Umbilical cord (tissue), 2 donors: ENCODE results near the gene ARF6. TPM values are rescaled to one million over a fixed set of nuclear protein-coding genes. Genes with fewer than 3 reads are reported as not detected.
"Not testable (repeated sequence)": the region's sequence is repeated elsewhere in the genome, so short reads cannot be mapped to it uniquely, and the experiment has no call there.

Experiments
- DNase-seq: peaks from one replicate; pipeline ENCODE4 v3.0.0-alpha.2; 2015; ENCODE audit warnings: low spot score
- total RNA-seq: library from RNA; depleted of rRNA; stranded (reverse); fragments of >200 nt; gene quantifications from one replicate; pipeline ENCODE4 v1.2.3, GENCODE V29; 2014; ENCODE audit warnings: low replicate concordance; ENCODE audit not compliant: insufficient read depth

Gene ARF6
- total RNA-seq, 1 donor from 2014 or later, result 36.6 TPM

DNA sequence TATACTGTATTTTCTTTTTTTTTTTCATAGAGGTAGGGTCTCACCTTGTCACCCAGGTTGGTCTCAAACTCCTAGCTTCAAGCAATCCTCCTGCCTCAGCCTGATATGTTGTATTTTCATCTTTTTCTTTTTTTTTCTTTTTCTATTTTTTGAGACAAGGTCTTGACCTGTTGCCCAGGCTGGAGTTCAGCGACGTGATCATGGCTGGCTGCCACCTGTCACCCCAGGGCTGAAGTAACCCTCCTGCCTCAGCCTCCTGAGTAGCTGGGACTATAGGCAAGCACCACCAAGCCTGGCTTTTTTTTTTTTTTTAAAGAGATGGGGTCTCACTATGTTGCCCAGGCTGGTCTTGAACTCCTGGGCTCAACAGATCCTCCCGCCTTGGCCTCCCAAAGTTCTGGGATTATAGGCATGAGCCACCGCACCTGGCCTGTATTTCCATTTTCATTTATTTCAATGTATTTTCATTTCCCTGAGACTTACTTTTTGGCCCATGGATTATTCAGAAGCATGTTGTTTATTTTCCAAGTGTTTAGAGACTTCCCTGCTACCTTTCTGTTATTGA, 16.2 kb upstream of the ARF6 start:
- no peak for DNase-seq

DNA sequence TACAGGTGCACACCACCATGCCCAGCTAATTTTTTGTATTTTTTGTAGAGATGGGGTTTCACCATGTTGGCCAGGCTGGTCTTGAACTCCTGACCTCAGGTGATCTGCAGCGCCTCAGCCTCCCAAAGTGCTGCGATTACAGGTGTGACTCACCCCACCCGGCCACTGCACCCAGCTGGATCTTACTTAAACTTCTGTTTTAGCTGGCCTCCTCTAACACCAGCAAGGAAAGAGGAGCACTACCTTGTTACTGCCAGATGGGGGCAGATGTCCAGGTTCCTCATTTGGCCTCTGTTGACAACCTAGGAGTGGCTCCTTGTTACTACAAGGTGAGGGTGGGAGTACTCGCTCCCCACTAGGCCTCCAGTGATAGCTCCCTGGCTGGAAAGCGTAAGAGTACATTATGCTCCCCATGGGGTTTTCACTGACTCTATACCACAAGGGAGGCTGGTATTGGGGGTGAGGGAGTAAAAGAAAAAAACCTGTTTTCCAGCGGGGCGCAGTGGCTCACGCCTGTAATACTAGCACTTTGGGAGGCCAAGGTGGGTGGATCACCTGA, 13.2 kb upstream of the ARF6 start:
- DNase-seq, result peak; percentile 36

DNA sequence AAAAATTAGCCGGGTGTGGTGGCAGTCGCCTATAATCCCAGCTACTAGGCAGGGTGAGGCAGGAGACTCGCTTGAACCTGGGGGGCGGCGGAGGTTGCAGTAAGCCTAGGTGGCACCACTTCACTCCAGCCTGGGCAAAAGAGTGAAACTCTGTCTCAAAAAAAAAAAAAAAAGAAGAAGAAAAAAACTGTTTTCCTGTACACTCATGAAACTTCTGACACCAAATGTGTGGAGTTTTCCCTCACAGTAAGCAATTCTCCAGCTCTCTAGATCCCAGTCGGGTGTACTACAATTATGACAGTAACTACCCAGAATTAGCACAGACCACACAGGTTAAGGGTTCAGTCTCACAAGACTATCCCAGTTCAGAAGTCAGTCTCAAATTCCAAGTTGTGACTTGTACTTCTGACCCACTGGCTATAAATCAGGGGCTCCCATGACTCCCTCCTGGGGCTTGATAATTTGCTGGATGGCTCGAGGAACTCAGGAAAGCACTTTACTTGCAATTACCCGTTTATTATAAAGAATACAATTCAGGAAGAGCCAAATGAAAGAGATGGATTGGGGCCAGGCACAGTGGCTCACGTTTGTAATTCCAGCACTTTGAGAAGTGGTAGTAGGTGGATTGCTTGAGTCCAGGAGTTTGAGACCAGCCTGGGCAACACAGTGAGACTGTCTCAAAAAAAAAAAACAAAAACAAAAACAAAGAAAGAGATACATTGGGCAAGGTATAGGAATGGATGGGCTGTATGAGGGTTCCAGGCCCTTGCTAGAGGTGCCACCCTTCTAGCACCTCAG, 12.4 kb upstream of the ARF6 start:
- DNase-seq, result no peak

DNA sequence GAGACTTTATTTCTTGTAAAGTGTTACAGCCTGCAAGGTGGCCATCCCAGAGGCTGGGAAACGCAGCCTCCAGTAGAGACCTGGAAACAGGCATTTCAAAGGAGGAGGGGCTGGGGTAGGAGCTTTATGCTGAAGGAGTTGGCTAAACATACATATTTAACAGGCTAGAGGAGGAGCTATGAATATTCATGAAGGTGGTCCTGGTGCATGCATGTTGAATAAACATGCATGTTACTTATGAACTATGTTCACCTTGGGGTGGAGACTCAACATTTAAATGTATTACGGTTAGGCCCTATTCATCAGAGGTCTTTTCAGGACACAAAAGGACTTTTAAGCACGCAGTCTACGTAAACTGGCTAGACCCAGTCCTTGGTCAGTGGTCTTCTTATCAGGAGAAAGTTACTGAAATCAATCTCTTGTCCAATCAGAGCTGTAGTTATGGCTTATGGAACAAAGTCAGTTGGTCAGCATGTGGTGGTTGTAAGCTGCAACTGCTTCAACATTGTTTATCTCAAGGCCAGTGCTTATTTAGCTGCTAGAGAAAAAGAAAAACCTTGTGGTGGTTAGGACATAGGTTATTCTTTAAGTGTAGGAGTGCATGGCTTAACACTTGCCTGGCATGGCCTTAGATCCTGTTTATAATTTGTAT, 11.4 kb upstream of the ARF6 start:
- DNase-seq, result no peak

DNA sequence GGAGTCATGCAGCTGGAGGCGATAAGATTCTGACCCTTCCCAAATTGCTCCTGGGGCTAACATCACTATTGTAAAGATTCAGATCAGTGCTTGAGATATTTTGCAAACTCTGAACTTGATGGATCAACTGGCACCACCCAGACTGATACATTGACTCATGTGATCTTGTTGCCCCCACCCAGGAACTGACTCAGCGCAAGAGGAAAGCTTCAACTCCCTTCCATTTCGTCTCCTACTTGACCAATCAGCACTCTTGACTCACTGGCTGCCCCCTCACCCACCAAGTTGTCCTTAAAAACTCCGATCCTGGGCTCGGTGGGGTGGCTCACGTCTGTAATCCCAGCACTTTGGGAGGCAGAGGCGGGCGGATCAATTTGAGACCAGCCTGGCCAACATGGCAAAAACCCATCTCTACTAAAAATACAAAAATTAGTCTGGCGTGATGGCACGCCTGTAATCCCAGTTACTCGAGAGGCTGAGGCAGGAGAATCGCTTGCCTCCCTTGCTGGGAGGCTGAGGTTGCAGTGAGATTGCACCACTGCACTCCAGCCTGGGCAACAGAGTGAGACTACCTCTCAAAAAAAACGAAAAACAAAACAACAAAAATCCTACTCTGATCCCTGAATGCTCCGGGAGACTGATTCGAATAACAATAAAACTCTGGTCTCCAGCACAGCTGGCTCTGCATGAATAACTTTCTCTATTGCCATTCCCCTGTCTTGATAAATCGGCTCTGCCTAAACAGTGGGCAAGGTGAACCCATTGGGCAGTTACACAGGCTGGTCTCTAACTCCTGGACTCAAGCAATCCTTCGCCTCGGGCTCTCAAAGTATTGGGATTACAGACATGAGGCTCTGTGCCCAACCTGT, 9.8 kb upstream of the ARF6 start:
- no peak for DNase-seq

DNA sequence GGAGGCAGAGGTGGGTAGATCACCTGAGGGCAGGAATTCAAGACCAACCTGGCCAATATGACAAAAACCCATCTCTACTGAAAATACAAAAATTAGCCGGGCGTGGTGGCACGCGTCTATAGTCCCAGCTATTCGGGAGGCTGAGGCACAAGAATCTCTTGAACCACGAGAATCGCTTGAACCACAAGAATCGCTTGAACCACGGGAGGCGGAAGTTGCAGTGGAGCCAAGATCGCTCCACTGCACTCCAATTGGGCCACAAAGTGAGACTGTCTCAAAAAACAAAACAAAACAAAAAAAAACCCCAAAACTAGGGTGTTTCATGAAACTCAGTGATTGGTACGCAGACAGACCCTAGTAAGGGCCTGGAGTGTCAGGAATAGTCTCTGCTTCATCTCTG, 6.4 kb upstream of the ARF6 start:
- no peak for DNase-seq

DNA sequence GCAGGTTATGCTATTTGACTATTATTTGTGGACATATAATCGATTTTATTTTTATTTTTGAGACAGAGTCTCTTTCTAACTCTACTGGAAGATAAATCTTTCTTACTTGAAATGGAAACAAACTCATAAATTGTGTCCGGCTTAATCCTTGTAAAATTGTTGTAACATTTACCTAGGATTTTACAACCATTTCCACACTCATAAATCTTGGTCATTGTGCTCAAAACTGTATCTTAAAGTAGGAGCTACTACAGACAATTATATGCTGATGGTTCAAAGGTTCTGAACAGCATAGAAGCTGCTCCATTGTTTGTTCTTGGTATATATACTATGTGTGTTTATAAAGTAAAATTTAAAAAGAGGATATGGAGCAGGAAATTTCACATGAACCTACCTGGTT, 4.6 kb upstream of the ARF6 start:
- no peak for DNase-seq

DNA sequence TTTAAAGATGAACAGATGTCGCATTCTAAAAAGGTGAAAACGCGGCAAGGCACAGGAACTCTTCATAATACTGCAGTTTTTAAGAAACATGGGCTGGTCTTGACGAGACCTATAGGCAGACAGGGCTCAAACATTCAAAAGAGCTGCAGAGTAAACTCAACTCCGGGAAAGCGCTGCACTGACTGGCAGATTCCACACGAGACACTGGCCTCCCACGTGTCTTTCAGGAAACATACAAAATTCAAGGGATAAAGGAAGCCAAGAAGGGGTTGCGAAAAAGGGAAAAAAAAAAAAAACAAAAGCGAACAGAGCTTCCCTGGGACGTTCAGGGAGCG, 614 bp upstream of the ARF6 start:
- DNase-seq, result peak; percentile 91

DNA sequence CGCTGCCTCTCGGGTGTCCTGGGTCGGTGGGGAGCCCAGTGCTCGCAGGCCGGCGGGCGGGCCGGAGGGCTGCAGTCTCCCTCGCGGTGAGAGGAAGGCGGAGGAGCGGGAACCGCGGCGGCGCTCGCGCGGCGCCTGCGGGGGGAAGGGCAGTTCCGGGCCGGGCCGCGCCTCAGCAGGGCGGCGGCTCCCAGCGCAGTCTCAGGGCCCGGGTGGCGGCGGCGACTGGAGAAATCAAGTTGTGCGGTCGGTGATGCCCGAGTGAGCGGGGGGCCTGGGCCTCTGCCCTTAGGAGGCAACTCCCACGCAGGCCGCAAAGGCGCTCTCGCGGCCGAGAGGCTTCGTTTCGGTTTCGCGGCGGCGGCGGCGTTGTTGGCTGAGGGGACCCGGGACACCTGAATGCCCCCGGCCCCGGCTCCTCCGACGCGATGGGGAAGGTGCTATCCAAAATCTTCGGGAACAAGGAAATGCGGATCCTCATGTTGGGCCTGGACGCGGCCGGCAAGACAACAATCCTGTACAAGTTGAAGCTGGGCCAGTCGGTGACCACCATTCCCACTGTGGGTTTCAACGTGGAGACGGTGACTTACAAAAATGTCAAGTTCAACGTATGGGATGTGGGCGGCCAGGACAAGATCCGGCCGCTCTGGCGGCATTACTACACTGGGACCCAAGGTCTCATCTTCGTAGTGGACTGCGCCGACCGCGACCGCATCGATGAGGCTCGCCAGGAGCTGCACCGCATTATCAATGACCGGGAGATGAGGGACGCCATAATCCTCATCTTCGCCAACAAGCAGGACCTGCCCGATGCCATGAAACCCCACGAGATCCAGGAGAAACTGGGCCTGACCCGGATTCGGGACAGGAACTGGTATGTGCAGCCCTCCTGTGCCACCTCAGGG, 679 bp downstream of the ARF6 start:
- no peak for DNase-seq

DNA sequence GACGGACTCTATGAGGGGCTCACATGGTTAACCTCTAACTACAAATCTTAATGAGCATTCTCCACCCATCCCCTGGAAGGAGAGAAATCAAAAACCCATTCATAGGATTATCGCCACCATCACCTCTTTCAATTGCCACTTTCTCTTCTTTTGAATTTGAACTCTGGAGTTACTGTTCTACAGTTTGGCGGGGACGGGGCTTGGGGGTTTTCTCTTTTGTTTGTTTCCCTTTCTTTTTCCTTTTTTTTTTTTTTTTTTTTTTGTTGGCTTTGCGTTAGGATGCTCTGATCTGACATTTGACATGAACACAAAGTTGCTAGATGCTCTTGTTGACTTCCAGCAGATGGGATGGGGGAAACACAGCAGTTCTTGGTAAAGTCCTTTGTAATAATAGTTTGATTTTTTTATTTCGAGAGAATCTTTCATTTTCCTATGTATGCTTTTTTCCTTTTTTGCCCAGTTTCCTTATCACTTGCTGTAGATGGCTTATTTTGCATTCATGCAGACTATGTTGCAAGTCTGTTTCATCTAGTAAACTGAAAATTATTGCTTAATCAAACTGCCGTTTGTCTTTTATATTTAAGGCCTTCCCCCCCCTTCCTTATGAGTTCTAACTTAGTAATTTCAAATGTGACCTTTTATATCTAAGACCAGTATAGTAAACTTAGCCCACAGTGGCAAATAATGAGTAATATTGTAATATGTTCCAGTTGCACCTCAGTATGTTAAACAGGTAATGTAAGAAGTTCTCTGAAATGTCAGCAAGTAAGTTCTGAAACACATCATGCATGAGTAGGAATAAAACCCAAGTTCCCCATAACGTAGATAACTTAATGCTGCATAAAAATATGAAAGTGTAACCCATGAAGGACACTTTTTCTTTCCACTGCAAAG, 1.6 kb downstream of the ARF6 start:
- not testable (repeated sequence) for DNase-seq

DNA sequence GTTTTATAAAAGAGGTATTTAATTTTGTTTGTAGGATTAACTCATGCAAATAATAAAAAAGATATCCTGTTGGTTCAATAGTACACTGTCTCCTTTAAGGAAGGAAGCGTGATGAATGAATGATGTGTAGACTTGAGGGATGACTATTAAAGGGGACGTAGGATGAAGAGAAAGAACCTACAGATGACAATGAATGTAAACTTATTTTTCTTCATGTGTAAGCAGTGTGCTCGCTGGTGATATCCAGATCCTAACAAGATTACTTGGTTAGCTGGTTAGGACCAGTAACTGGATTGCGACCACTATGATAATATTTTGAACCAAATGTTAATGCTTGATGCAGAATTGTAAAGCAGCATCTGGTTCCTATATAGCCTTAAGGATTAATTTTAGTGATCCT, 2.6 kb downstream of the ARF6 start:
- no peak for DNase-seq

DNA sequence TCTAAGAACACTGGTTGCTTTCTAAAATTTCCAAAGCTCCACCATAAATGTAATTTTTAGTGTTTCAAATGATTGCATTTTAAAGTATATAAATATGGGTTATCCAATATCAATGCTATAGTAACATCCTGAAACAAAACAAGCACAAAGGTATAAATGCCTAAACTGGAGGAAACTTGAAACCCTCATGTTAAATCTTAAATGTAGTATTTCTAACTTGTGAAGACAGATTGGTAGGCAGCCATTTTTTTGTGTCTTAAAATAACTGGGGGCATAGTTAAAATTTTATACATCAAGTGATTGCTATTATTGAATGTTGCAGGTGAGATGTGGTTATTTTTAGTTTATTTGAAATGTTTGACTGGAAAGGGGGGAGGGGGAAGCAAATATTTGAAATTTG, 3.4 kb downstream of the ARF6 start:
- DNase-seq, result not testable (repeated sequence)

DNA sequence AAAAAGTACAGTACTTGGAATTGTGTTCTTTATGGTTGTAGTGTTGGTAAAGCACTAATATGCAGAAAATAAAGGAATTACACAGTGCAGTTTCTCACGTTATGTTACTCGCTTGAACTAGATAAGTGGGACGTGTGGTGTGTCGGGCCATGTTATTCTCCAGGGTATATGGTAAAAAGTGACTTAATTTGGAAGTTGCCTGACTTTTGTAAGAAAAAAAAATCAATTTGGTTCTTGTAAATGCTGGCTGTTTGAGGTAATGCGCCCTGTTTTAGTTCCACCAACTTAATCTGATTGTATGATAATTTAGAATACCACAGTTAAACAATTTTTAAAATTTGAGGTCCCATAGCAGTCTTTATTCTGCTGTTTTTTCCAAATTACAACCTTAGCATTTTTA, 4.1 kb downstream of the ARF6 start:
- DNase-seq, result no peak

DNA sequence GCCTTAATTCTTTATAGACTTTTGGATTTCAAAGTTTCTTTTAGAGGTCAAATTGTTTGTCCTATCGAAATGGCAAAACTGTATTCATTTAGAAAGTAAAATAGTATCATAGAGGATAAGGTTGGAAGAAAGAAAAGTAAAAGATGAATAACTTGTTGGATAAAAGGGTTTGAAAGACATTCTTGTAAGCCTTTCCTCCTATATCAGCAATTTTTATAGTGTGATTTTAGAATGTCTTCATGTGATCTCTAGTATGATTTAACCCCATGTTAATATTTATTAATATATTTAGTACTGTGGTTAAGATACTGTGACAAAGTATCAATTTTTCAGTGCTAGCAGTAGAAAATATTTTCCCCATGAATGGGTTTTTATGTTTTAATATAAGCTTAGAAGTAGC, 4.5 kb downstream of the ARF6 start:
- no peak for DNase-seq

DNA sequence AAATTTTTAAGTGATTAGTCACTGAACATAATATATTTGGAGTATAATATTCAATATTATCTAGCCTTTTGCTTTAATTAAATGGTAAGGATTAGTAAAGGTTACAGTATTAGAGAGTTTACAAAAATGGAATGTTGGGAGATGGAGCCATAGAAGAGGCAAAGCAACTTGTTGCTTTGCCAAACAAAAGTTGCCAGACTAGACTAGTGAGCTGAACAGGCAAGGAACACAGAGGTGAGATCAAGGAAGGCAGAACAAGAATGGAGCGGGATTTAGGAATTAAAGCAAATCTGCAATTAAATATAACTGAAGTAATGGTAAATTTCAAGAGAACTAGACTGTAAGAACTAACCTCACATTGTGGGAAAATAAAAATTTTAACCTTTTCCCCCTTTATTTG, 5.1 kb downstream of the ARF6 start:
- no peak for DNase-seq

DNA sequence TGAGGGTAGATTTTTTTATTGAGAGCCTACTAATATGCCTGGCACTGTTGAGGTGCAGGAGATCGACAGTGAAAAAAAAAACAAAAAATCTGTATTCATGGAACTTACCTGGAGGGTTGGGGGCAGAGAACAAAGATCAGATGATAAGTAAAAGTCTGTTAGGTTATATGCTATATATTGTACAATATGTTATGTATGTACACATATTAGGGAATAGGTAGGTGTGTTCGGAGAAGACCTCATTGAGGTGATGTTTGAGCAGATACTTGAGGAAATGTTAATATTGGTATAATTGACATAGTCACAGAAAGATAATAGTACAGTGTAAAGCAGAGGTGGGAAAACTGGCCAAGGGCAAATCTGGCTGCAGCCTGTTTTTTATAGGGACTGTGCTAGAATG, 5.6 kb downstream of the ARF6 start:
- DNase-seq, result no peak

DNA sequence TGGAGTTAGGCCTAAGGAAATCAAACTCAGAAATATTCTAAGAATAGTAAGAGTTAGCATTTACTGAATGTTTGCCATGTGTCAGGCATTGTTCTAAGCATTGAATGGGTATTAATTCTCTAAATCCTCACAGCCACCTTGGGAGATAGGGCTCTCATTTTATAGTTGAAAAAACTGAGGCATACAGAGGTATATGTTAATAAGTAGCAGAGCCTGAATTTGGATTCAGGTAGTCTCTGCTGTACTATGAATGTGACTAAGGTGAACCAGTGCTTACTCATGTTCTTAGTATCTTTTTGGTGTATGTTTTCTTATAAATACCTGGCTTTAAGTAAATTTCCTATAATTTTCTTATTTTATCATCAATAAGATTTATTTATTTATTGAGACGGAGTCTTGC, 8.1 kb downstream of the ARF6 start:
- DNase-seq, result no peak

DNA sequence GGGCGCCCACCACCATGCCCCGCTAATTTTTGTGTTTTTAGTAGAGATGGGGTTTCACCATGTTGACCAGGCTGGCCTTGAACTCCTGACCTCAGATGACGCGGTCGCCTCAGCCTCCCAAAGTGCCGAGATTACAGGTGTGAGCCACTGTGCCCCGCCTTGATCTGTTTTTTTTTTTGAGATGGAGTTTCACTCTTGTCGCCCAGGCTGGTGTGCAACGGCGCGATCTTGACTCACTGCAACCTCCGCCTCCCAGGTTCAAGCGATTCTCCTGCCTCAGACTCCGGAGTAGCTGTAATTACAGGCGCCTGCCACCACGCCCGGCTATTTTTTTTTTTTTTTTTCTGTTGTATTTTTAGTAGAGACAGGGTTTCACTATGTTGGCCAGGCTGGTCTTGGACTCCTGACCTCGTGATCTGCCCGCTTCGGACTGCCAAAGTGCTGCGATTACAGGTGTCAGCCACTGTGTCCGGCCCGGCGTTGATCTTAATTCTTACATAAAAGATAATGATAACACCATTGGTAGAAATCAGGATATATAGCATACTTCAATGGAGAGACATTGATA, 9.9 kb downstream of the ARF6 start:
- not testable (repeated sequence) for DNase-seq

DNA sequence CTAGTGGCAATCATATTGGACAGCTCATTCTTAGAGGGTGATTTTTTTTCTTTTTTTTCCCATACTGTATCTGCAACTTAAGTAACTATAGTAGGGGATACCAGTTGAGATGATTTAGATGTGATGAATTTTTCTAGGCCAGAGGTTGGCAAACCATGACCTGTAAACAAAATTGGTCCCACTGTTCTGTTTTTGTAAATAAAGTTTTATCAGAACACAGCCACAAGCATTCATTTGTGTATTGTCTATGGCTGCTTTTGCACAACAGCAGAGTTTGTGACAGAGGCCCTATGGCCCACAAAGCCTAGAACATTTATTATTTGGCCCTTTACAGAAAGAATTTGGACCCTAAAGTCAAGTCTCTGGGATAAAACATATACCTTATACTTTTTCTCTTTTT, 11.4 kb downstream of the ARF6 start:
- DNase-seq, result no peak

DNA sequence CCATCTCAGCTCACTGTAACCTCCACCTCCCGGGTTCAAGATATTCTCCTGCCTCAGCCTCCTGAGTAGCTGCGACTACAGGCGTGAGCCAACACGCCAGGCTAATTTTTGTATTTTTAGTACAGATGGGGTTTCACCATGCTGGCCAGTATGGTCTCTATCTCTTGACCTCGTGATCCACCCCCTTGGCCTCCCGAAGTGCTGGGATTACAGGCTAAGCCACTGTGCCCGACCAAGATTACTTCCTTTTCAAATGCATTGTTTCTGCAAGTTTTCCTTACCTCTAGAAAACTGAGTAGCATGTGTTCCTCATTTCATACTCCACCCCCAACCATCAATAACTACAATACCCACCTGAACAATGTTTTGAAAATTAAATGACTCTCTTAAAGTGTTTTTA, 13.1 kb downstream of the ARF6 start:
- no peak for DNase-seq
